ENCODE data around the gene GPR39.

- TF ChIP-seq, protein P1, sequence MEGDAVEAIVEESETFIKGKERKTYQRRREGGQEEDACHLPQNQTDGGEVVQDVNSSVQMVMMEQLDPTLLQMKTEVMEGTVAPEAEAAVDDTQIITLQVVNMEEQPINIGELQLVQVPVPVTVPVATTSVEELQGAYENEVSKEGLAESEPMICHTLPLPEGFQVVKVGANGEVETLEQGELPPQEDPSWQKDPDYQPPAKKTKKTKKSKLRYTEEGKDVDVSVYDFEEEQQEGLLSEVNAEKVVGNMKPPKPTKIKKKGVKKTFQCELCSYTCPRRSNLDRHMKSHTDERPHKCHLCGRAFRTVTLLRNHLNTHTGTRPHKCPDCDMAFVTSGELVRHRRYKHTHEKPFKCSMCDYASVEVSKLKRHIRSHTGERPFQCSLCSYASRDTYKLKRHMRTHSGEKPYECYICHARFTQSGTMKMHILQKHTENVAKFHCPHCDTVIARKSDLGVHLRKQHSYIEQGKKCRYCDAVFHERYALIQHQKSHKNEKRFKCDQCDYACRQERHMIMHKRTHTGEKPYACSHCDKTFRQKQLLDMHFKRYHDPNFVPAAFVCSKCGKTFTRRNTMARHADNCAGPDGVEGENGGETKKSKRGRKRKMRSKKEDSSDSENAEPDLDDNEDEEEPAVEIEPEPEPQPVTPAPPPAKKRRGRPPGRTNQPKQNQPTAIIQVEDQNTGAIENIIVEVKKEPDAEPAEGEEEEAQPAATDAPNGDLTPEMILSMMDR (IDR thresholded peaks at IDR 0.05) = no peak
- TF ChIP-seq ZFX (IDR thresholded peaks at IDR 0.05; ENCODE audit: borderline replicate concordance) = no peak
Observed at GRCh38 chr2:132593171-132593570, 176.6 kb downstream of the GPR39 start.

All from 22Rv1 (cell line).